Suprapubic skin (tissue), 4 donors: ENCODE measurements around the gene GPALPP1.

Experiments used
- EP300 ChIP-seq: sonication (generic); formaldehyde crosslinking; IDR thresholded peaks from one replicate; pipeline ENCODE4 v1.6.1; 2017; ENCODE audit warnings: antibody characterized with exemption
- POLR2A ChIP-seq, 2 donors: fragments of 450-650 bp; IDR thresholded peaks; one replicate each; pipeline ENCODE4 v1.6.1; 2017; ENCODE audit warnings: antibody characterized with exemption in 2 of 2, mild to moderate bottlenecking in 2 of 2, moderate library complexity in 2 of 2
- POLR2AphosphoS5 ChIP-seq, 3 donors: sonication (generic); formaldehyde crosslinking; IDR thresholded peaks; one replicate each; pipeline ENCODE4 v1.6.1; 2017; ENCODE audit warnings: antibody characterized with exemption in 3 of 3
- TF ChIP-seq, protein P1 (sequence below), 2 donors: fragments of 200-600 bp in 1 of 2; fragments of 450-650 bp in 1 of 2; sonication (generic) in 1 of 2; IDR thresholded peaks; one replicate each; pipeline ENCODE4 v1.5.1; 2016 to 2019; ENCODE audit warnings: antibody characterized with exemption in 2 of 2, mild to moderate bottlenecking in 1 of 2, moderate library complexity in 1 of 2

DNA sequence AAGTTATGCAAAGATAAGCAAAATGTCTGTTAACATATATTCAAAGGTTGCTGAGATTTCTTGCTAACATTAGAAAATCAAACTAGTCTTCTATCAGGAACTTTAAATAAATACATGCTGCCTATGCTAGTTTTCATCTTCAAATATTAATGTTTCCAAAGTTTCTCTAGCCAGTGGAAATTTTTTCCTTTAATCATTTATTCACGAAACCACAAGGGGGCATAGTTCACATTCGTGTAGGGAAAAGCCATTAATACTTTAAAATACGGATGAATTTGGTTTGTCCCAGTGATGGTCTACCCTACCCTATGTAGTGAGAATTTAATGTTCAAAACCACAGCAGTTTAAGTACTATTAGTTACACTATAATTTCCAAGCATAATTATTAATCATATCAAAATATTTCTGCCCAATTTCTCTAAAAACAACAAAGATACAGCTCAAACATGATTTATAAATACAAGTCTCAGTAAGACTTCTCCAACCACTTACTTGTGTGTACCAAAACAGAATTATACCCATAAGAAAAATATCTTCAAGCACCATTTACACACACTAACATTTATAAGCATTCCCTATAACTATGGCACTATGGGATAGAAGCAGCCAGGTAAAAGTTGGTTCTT, 16.3 kb upstream of the GPALPP1 start:
- TF ChIP-seq EP300 (no peak), POLR2A (IDR thresholded peaks at IDR 0.05) (no peak), POLR2AphosphoS5 (IDR thresholded peaks at IDR 0.05) (no peak)
- TF ChIP-seq, protein P1, sequence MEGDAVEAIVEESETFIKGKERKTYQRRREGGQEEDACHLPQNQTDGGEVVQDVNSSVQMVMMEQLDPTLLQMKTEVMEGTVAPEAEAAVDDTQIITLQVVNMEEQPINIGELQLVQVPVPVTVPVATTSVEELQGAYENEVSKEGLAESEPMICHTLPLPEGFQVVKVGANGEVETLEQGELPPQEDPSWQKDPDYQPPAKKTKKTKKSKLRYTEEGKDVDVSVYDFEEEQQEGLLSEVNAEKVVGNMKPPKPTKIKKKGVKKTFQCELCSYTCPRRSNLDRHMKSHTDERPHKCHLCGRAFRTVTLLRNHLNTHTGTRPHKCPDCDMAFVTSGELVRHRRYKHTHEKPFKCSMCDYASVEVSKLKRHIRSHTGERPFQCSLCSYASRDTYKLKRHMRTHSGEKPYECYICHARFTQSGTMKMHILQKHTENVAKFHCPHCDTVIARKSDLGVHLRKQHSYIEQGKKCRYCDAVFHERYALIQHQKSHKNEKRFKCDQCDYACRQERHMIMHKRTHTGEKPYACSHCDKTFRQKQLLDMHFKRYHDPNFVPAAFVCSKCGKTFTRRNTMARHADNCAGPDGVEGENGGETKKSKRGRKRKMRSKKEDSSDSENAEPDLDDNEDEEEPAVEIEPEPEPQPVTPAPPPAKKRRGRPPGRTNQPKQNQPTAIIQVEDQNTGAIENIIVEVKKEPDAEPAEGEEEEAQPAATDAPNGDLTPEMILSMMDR (IDR thresholded peaks at IDR 0.05) = peak; percentile 30 to 36
